SK-N-SH (cell line): Measurements from ENCODE around the gene SLC47A2. TPM values are rescaled to one million over a fixed set of nuclear protein-coding genes. Genes with fewer than 3 reads are reported as not detected.

ENCODE experiments used
- CTCF ChIA-PET: fragments of 300-600, 350-600 bp; formaldehyde crosslinking; extraction: SDS; loops from one replicate; lab custom pipeline; 2021; lab: Yijun Ruan, JAX
- POLR2A ChIA-PET: fragments of 350-600 bp; sonication (Branson Sonifier 250); formaldehyde crosslinking; extraction: SDS; loops from one replicate; lab custom pipeline; 2020; ENCODE audit warnings: antibody characterized with exemption, inconsistent platforms; lab: Yijun Ruan, JAX
- DNase-seq: peaks from one replicate; pipeline ENCODE4 v3.0.0; 2012
- H2AFZ ChIP-seq: fragments of 200-600 bp; sonication (generic); 2 replicates; pipeline ENCODE4 v1.8.1; 2016; ENCODE audit warnings: antibody characterized with exemption, mild to moderate bottlenecking, low read depth
- H3F3A ChIP-seq: fragments of 200-600 bp; sonication (generic); replicated peaks from 2 replicates; pipeline ENCODE3; 2016; ENCODE audit warnings: antibody characterized with exemption, mild to moderate bottlenecking; ENCODE audit not compliant: insufficient read depth
- H3K27ac ChIP-seq, 2 experiments: fragments of 200-500 bp in 1 of 2; fragments of 200-600 bp in 1 of 2; sonication (Bioruptor generic) in 1 of 2; sonication (generic), shearing (Covaris generic) in 1 of 2; 2 replicates each; pipeline versions ENCODE4 v1.5.1 to v1.6.1; 2014 to 2016; ENCODE audit warnings: low read depth in 2 of 2, inconsistent platforms in 1 of 2, low read length in 1 of 2, mild to moderate bottlenecking in 1 of 2, mixed read lengths in 1 of 2
- H3K27me3 ChIP-seq: fragments of 200-600 bp; sonication (generic), shearing (Covaris generic); 2 replicates; pipeline ENCODE4 v1.6.1; 2016; ENCODE audit warnings: mixed run types; ENCODE audit not compliant: insufficient read depth
- H3K36me3 ChIP-seq, 2 experiments: fragments of 200-500 bp in 1 of 2; fragments of 200-600 bp in 1 of 2; sonication (Bioruptor generic) in 1 of 2; sonication (generic) in 1 of 2; replicated peaks in 1 of 2; 2 replicates each; pipeline versions ENCODE3 to v1.5.1; 2014 to 2016; ENCODE audit warnings: low read length in 1 of 2, mild to moderate bottlenecking in 1 of 2; ENCODE audit not compliant: insufficient read depth in 2 of 2, control insufficient read depth in 1 of 2
- H3K4me1 ChIP-seq, 2 experiments: fragments of 200-500 bp in 1 of 2; fragments of 200-600 bp in 1 of 2; sonication (Bioruptor generic) in 1 of 2; sonication (generic), shearing (Covaris generic) in 1 of 2; 2 replicates each; pipeline versions ENCODE4 v1.5.1 to v1.6.1; 2014 to 2016; ENCODE audit warnings: low read depth in 1 of 2, low read length in 1 of 2, mixed run types in 1 of 2; ENCODE audit not compliant: insufficient read depth in 2 of 2, control insufficient read depth in 1 of 2
- H3K4me2 ChIP-seq: fragments of 200-600 bp; sonication (generic), shearing (Covaris generic); 2 replicates; pipeline ENCODE4 v1.6.1; 2017; ENCODE audit warnings: mixed run types
- H3K4me3 ChIP-seq, 2 experiments: fragments of 200-500 bp in 1 of 2; fragments of 200-600 bp in 1 of 2; sonication (Bioruptor generic) in 1 of 2; sonication (generic), shearing (Covaris generic) in 1 of 2; 2 replicates each; pipeline versions ENCODE4 v1.5.1 to v1.8.1; 2014 to 2016; ENCODE audit warnings: low read depth in 2 of 2, inconsistent platforms in 1 of 2, low read length in 1 of 2, mild to moderate bottlenecking in 1 of 2, mixed read lengths in 1 of 2, moderate library complexity in 1 of 2
- H3K79me2 ChIP-seq: fragments of 200-600 bp; sonication (generic); 2 replicates; pipeline ENCODE4 v1.8.1; 2017; ENCODE audit warnings: mild to moderate bottlenecking; ENCODE audit not compliant: insufficient read depth
- H3K9ac ChIP-seq: fragments of 200-600 bp; sonication (generic); 2 replicates; pipeline ENCODE4 v1.6.1; 2017; ENCODE audit warnings: mixed run types
- H3K9me2 ChIP-seq: fragments of 200-600 bp; sonication (generic); 2 replicates; pipeline ENCODE4 v1.6.1; 2017; ENCODE audit warnings: mixed run types
- H3K9me3 ChIP-seq: fragments of 200-600 bp; sonication (generic); 2 replicates; pipeline ENCODE4 v1.6.1; 2017; ENCODE audit warnings: mixed run types, mild to moderate bottlenecking, moderate library complexity
- H4K20me1 ChIP-seq: fragments of 200-600 bp; sonication (generic); 2 replicates; pipeline ENCODE4 v1.6.1; 2017; ENCODE audit warnings: mild to moderate bottlenecking, mixed run types; ENCODE audit not compliant: insufficient read depth
- CHD2 ChIP-seq: fragments of 150-350 bp; IDR thresholded peaks from 2 replicates; pipeline ENCODE4 v1.6.1; 2018; ENCODE audit warnings: low read length; ENCODE audit not compliant: partially characterized antibody
- FOSL2 ChIP-seq: IDR thresholded peaks from 2 replicates; pipeline ENCODE4 v1.4.0; 2012; ENCODE audit warnings: low read depth, mild to moderate bottlenecking, moderate library complexity, borderline replicate concordance
- FOXJ3 ChIP-seq: sonication (generic); formaldehyde crosslinking; IDR thresholded peaks from 2 replicates; pipeline ENCODE4 v1.5.1; 2020; ENCODE audit warnings: mild to moderate bottlenecking, missing genetic modification reagents
- GABPA ChIP-seq: IDR thresholded peaks from 2 replicates; pipeline ENCODE4 v1.4.0; 2012; ENCODE audit warnings: low read depth, mild to moderate bottlenecking
- RXRA ChIP-seq: IDR thresholded peaks from 2 replicates; pipeline ENCODE4 v1.4.0; 2012; ENCODE audit warnings: low read depth, mild to moderate bottlenecking, borderline replicate concordance
- SIN3A ChIP-seq: IDR thresholded peaks from 2 replicates; pipeline ENCODE4 v1.6.1; 2012; ENCODE audit warnings: low read depth, mild to moderate bottlenecking, low read length, moderate library complexity, borderline replicate concordance
- SMC3 ChIP-seq: IDR thresholded peaks from 2 replicates; pipeline ENCODE4 v1.6.1; 2012; ENCODE audit warnings: low read depth, low read length, improper control_type of control experiment
- TAF1 ChIP-seq: IDR thresholded peaks from 2 replicates; pipeline ENCODE4 v1.6.1; 2012; ENCODE audit warnings: low read depth, mild to moderate bottlenecking, low read length, moderate library complexity, borderline replicate concordance
- YY1 ChIP-seq: IDR thresholded peaks from 2 replicates; pipeline ENCODE4 v1.4.0; 2012; ENCODE audit warnings: low read depth, mild to moderate bottlenecking
- WGBS: methylation state at CpG from one replicate; pipeline ENCODE4 v1.1.6; 2017; ENCODE audit warnings: low lambda C conversion rate; 5-methylcytosine and 5-hydroxymethylcytosine counted together
- polyA plus RNA-seq, 3 experiments: library from polyadenylated mRNA; depleted of rRNA; stranded (reverse); fragments of >200 nt; gene quantifications; 2 replicates each; pipeline ENCODE4 v1.2.3, GENCODE V29; 2012
- TF ChIP-seq, protein P1 (sequence below): IDR thresholded peaks from 2 replicates; pipeline ENCODE4; 2012
- TF ChIP-seq, protein P2 (sequence below): fragments of 200-600 bp; sonication (generic); IDR thresholded peaks from 2 replicates; pipeline ENCODE4 v1.6.1; 2017; ENCODE audit warnings: antibody characterized with exemption, mild to moderate bottlenecking, moderate library complexity
- TF ChIP-seq, protein P3 (sequence below): fragments of 150-350 bp; IDR thresholded peaks from 2 replicates; pipeline ENCODE4 v1.6.1; 2016; ENCODE audit warnings: mild to moderate bottlenecking, low read depth, low read length
- TF ChIP-seq, protein P4 (sequence below): IDR thresholded peaks from 2 replicates; pipeline ENCODE4 v1.4.0; 2012; ENCODE audit warnings: low read depth, borderline replicate concordance
- TF ChIP-seq, protein P5 (sequence below): IDR thresholded peaks from 2 replicates; pipeline ENCODE4 v1.4.0; 2012; ENCODE audit warnings: low read depth

Gene SLC47A2
- polyA plus RNA-seq, 1 of the 3 experiments (the other 2 are of a cell fraction) = not detected

DNA sequence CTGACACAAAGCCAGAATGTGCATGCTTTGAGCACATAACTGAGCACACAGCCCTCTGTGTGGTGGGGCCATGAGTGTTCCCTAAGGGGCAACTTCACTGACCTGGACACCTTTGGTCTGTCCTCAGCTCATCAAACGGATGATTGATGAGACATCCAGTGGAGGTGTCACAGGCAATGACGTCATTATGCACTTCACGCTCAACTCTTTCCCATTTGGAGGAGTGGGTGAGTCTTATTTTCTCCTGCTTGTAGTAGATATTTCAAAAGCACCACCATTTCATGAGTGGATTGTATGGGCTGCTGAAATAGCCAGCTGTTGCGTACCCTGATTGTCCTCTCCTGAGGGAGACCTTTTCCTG is 51.6 kb downstream of the SLC47A2 start:
- ChIA-PET POLR2A (interaction anchor here (0.9 kb wide), 1 partner anchor 11 kb away, joined by 3 read pairs; no protein-coding TSS in a partner anchor), CTCF (interaction anchor here (0.6 to 2.0 kb wide), 3 partner anchors 10 to 285 kb away, joined by 3 to 9 read pairs (median 3); no protein-coding TSS in a partner anchor)
- 91% methylated on average over 4 of the region's 4 CpGs for WGBS
- no peak overlapping the region for H2AFZ ChIP-seq
- H3K79me2 ChIP-seq = no peaks in the 10 kb centered on the region
- H3K27ac ChIP-seq = no peak overlapping the region
- H4K20me1 ChIP-seq = no peaks in the 10 kb centered on the region
- no peak for DNase-seq
- no peaks in the 10 kb centered on the region for H3K4me1 ChIP-seq
- H3K9me3 ChIP-seq = no peaks in the 10 kb centered on the region
- no peak overlapping the region for H3K9ac ChIP-seq
- peaks cover 5% of the 10 kb centered on the region for H3F3A ChIP-seq
- H3K27me3 ChIP-seq = no peaks in the 10 kb centered on the region
- H3K36me3 ChIP-seq = peaks cover 3 to 25% of the 10 kb centered on the region in 2 experiments
- no peak overlapping the region for H3K4me2 ChIP-seq
- TF ChIP-seq YY1 (no peak), FOSL2 (no peak), GABPA (no peak), CHD2 (no peak), SMC3 (no peak), RXRA (no peak), SIN3A (no peak), TAF1 (no peak), FOXJ3 (no peak)
- TF ChIP-seq, protein P1, sequence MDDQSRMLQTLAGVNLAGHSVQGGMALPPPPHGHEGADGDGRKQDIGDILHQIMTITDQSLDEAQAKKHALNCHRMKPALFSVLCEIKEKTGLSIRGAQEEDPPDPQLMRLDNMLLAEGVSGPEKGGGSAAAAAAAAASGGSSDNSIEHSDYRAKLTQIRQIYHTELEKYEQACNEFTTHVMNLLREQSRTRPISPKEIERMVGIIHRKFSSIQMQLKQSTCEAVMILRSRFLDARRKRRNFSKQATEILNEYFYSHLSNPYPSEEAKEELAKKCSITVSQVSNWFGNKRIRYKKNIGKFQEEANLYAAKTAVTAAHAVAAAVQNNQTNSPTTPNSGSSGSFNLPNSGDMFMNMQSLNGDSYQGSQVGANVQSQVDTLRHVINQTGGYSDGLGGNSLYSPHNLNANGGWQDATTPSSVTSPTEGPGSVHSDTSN = no peak
- TF ChIP-seq, protein P2, sequence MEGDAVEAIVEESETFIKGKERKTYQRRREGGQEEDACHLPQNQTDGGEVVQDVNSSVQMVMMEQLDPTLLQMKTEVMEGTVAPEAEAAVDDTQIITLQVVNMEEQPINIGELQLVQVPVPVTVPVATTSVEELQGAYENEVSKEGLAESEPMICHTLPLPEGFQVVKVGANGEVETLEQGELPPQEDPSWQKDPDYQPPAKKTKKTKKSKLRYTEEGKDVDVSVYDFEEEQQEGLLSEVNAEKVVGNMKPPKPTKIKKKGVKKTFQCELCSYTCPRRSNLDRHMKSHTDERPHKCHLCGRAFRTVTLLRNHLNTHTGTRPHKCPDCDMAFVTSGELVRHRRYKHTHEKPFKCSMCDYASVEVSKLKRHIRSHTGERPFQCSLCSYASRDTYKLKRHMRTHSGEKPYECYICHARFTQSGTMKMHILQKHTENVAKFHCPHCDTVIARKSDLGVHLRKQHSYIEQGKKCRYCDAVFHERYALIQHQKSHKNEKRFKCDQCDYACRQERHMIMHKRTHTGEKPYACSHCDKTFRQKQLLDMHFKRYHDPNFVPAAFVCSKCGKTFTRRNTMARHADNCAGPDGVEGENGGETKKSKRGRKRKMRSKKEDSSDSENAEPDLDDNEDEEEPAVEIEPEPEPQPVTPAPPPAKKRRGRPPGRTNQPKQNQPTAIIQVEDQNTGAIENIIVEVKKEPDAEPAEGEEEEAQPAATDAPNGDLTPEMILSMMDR = no peak
- TF ChIP-seq, protein P3, sequence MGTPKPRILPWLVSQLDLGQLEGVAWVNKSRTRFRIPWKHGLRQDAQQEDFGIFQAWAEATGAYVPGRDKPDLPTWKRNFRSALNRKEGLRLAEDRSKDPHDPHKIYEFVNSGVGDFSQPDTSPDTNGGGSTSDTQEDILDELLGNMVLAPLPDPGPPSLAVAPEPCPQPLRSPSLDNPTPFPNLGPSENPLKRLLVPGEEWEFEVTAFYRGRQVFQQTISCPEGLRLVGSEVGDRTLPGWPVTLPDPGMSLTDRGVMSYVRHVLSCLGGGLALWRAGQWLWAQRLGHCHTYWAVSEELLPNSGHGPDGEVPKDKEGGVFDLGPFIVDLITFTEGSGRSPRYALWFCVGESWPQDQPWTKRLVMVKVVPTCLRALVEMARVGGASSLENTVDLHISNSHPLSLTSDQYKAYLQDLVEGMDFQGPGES = no peak
- TF ChIP-seq, protein P4, sequence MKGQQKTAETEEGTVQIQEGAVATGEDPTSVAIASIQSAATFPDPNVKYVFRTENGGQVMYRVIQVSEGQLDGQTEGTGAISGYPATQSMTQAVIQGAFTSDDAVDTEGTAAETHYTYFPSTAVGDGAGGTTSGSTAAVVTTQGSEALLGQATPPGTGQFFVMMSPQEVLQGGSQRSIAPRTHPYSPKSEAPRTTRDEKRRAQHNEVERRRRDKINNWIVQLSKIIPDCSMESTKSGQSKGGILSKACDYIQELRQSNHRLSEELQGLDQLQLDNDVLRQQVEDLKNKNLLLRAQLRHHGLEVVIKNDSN = no peak
- TF ChIP-seq, protein P5, sequence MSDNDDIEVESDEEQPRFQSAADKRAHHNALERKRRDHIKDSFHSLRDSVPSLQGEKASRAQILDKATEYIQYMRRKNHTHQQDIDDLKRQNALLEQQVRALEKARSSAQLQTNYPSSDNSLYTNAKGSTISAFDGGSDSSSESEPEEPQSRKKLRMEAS = no peak
- no peaks in the 10 kb centered on the region for H3K9me2 ChIP-seq
- H3K4me3 ChIP-seq = no peak overlapping the region
